Skeletal muscle satellite cell (primary cell): Measurements from ENCODE around the gene TFAP2C.
"Not testable (repeated sequence)": the region's sequence is repeated elsewhere in the genome, so short reads cannot be mapped to it uniquely, and the experiment has no call there.

Experiments
- H3K27me3 ChIP-seq: 2 replicates; pipeline ENCODE4 v1.7.0; 2013; ENCODE audit warnings: low read length; ENCODE audit not compliant: control insufficient read depth, insufficient read depth
- H3K36me3 ChIP-seq: 2 replicates; pipeline ENCODE4 v1.7.0; 2013; ENCODE audit warnings: mild to moderate bottlenecking, control low read depth, low read length; ENCODE audit not compliant: insufficient read depth
- H3K4me1 ChIP-seq: 2 replicates; pipeline ENCODE4 v1.7.0; 2013; ENCODE audit warnings: low read length; ENCODE audit not compliant: control insufficient read depth, insufficient read depth
- H3K4me2 ChIP-seq: 2 replicates; pipeline ENCODE4 v1.7.0; 2013; ENCODE audit warnings: mild to moderate bottlenecking, low read length
- H3K4me3 ChIP-seq: 2 replicates; pipeline ENCODE4 v1.7.0; 2013; ENCODE audit warnings: low read length
- H3K9ac ChIP-seq: 2 replicates; pipeline ENCODE4 v1.7.0; 2013; ENCODE audit warnings: mild to moderate bottlenecking, low read depth, low read length, moderate library complexity
- H3K9me3 ChIP-seq: replicated peaks from 2 replicates; pipeline ENCODE4 v1.7.0; 2013; ENCODE audit warnings: mild to moderate bottlenecking, control low read depth, low read length

Gene TFAP2C

GRCh38 chr20:56617489-56617888 is 11.6 kb upstream of the TFAP2C start:
- no peaks in the 10 kb centered on the region for H3K9me3 ChIP-seq

GRCh38 chr20:56621730-56622129 is 7.4 kb upstream of the TFAP2C start:
- Histone ChIP-seq H3K9ac (no peak overlapping the region), H3K9me3 (no peaks in the 10 kb centered on the region), H3K4me2 (no peak overlapping the region), H3K4me1 (no peaks in the 10 kb centered on the region), H3K36me3 (no peaks in the 10 kb centered on the region), H3K27me3 (peaks cover 25% of the 10 kb centered on the region), H3K4me3 (no peak overlapping the region)

More at GRCh38 chr20:56617489-56617888, 11.6 kb upstream of the TFAP2C start:
- H3K4me1 ChIP-seq = no peaks in the 10 kb centered on the region
- no peak overlapping the region for H3K9ac ChIP-seq
- H3K4me2 ChIP-seq = no peak overlapping the region
- H3K36me3 ChIP-seq = no peaks in the 10 kb centered on the region
- no peaks in the 10 kb centered on the region for H3K27me3 ChIP-seq
- H3K4me3 ChIP-seq = no peak overlapping the region

GRCh38 chr20:56623930-56624329 is 5.2 kb upstream of the TFAP2C start:
- not testable (repeated sequence) for H3K4me3 ChIP-seq, H3K9ac ChIP-seq, H3K4me1 ChIP-seq, H3K9me3 ChIP-seq, H3K4me2 ChIP-seq, H3K36me3 ChIP-seq
- peaks cover 47% of the 10 kb centered on the region for H3K27me3 ChIP-seq

GRCh38 chr20:56624786-56625681 is 4.1 kb upstream of the TFAP2C start:
- Histone ChIP-seq H3K4me1 (no peaks in the 10 kb centered on the region), H3K4me3 (no peak overlapping the region), H3K36me3 (no peaks in the 10 kb centered on the region), H3K4me2 (no peak overlapping the region), H3K9me3 (no peaks in the 10 kb centered on the region), H3K9ac (no peak overlapping the region), H3K27me3 (peaks cover 58% of the 10 kb centered on the region)

- Histone ChIP-seq H3K27me3 (peaks cover 66% of the 10 kb centered on the region), H3K9me3 (no peaks in the 10 kb centered on the region), H3K4me2 (no peak overlapping the region), H3K9ac (no peak overlapping the region), H3K4me1 (no peaks in the 10 kb centered on the region), H3K4me3 (no peak overlapping the region), H3K36me3 (no peaks in the 10 kb centered on the region)
Measured at GRCh38 chr20:56625837-56626236, 3.3 kb upstream of the TFAP2C start.

- H3K27me3 ChIP-seq = peaks cover 72% of the 10 kb centered on the region
Measured at GRCh38 chr20:56626367-56627121, 2.6 kb upstream of the TFAP2C start.

GRCh38 chr20:56627122-56628014 is 1.7 kb upstream of the TFAP2C start:
- no peaks in the 10 kb centered on the region for H3K9me3 ChIP-seq
- peaks cover 81% of the 10 kb centered on the region for H3K27me3 ChIP-seq
- no peaks in the 10 kb centered on the region for H3K4me1 ChIP-seq
- H3K4me2 ChIP-seq = no peak overlapping the region
- no peak overlapping the region for H3K4me3 ChIP-seq
- no peaks in the 10 kb centered on the region for H3K36me3 ChIP-seq
- H3K9ac ChIP-seq = no peak overlapping the region

More at GRCh38 chr20:56626367-56627121, 2.6 kb upstream of the TFAP2C start:
- Histone ChIP-seq H3K4me3 (no peak overlapping the region), H3K36me3 (no peaks in the 10 kb centered on the region), H3K4me2 (no peak overlapping the region), H3K9me3 (no peaks in the 10 kb centered on the region), H3K9ac (no peak overlapping the region), H3K4me1 (no peaks in the 10 kb centered on the region)

- H3K27me3 ChIP-seq = peaks cover 82% of the 10 kb centered on the region
- H3K4me3 ChIP-seq = no peak overlapping the region
- H3K9ac ChIP-seq = no peak overlapping the region
- H3K36me3 ChIP-seq = no peaks in the 10 kb centered on the region
- no peaks in the 10 kb centered on the region for H3K9me3 ChIP-seq
- H3K4me2 ChIP-seq = peak overlapping the region; percentile 44
- no peaks in the 10 kb centered on the region for H3K4me1 ChIP-seq
Measured at GRCh38 chr20:56628015-56628872, 862 bp upstream of the TFAP2C start.

GRCh38 chr20:56629464-56630085 is 469 bp downstream of the TFAP2C start:
- no peaks in the 10 kb centered on the region for H3K4me1 ChIP-seq
- no peak overlapping the region for H3K9ac ChIP-seq
- peak overlapping the region; percentile 20 for H3K4me2 ChIP-seq
- no peaks in the 10 kb centered on the region for H3K36me3 ChIP-seq
- peaks cover 77% of the 10 kb centered on the region for H3K27me3 ChIP-seq
- H3K9me3 ChIP-seq = no peaks in the 10 kb centered on the region
- no peak overlapping the region for H3K4me3 ChIP-seq

GRCh38 chr20:56630086-56630493 is 984 bp downstream of the TFAP2C start:
- Histone ChIP-seq H3K4me1 (no peaks in the 10 kb centered on the region), H3K4me3 (no peak overlapping the region), H3K9ac (no peak overlapping the region), H3K27me3 (peaks cover 72% of the 10 kb centered on the region), H3K4me2 (no peak overlapping the region), H3K9me3 (no peaks in the 10 kb centered on the region), H3K36me3 (no peaks in the 10 kb centered on the region)
